ENCODE results near the gene CROCC2. TPM values are rescaled to one million over a fixed set of nuclear protein-coding genes. Genes with fewer than 3 reads are reported as not detected.

The CROCC2 gene
- total and polyA plus RNA-seq, 12 donors: 0.07 to 0.65 (median 0.28) TPM; not detected in 6

GRCh38 chr2:240952496-240953246 lies 46.5 kb downstream of the CROCC2 start:
- WGBS, 4 donors: 86 to 89% (median 87%) methylated on average over 14 of the region's 14 CpGs
- TF ChIP-seq, protein P1, sequence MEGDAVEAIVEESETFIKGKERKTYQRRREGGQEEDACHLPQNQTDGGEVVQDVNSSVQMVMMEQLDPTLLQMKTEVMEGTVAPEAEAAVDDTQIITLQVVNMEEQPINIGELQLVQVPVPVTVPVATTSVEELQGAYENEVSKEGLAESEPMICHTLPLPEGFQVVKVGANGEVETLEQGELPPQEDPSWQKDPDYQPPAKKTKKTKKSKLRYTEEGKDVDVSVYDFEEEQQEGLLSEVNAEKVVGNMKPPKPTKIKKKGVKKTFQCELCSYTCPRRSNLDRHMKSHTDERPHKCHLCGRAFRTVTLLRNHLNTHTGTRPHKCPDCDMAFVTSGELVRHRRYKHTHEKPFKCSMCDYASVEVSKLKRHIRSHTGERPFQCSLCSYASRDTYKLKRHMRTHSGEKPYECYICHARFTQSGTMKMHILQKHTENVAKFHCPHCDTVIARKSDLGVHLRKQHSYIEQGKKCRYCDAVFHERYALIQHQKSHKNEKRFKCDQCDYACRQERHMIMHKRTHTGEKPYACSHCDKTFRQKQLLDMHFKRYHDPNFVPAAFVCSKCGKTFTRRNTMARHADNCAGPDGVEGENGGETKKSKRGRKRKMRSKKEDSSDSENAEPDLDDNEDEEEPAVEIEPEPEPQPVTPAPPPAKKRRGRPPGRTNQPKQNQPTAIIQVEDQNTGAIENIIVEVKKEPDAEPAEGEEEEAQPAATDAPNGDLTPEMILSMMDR (IDR thresholded peaks at IDR 0.05): no peak
- no peak for TF ChIP-seq POLR2A (IDR thresholded peaks at IDR 0.05)
- H3K27me3 ChIP-seq: no peaks in the 10 kb centered on the region
- peaks cover 0 to under 1% of the 10 kb centered on the region in 2 donors for H3K4me1 ChIP-seq (replicated peaks in 1 of 2)
- intact Hi-C loops (cut with DNase I): no loop called here
- no peaks in the 10 kb centered on the region for H3K36me3 ChIP-seq (replicated peaks in 1 of 2)
- no peak overlapping the region for H3K27ac ChIP-seq
- H3K4me3 ChIP-seq: no peak overlapping the region
- no peaks in the 10 kb centered on the region for H3K9me3 ChIP-seq (replicated peaks in 1 of 3)
- DNase-seq: peak in 3 of 7 donors; percentile 9 to 33 (median 14)

DNA sequence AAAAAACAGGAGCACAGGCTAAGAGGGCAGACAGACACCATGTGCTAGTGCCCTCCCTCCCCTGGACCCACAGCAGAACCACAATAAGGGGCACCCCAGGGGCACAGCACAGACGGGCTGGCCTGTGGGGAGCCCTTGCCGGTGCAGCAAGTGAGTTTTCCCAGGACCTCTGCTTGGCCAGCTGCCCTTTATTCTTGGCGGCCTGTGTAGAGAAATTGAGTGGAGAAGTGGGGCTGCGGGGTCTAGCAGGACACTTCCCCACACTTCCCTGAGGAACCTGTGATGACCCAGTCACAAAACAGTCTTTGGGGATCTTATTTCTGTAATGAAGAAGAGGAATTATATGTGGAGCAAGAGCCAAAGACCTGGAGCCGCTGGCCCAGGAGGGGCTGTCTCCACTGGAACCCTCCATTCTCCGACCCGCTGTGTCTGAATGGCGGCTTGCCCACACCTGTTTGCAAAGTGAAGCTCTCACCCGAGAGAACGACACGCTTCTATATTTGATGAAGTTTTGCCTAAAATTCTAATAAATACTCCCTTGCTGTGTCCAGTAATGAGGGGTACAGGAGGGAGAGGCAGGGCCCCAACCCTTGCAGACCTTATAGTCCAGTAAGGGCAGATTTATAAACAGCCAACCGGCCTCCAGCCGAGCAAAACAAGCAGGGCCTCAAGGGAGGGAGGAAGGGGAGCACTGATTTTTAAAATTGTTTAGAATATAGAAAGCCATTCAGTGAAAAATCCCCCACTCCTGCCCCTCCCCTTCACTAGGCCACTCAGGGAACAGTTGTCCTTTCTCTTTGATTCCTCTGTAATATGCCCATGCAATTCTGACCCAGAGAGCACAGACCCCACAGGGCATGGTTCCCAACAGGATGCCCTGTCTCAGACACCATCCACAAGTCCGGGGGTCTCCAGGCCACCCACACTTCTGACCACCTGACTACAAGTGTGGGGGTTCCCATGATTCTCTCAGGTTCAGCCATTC lies 47.6 kb downstream of the CROCC2 start:
- intact Hi-C loops (cut with DNase I): no loop called here
- Histone ChIP-seq H3K9me3 (replicated peaks in 1 of 3) (no peaks in the 10 kb centered on the region), H3K4me3 (no peak overlapping the region), H3K36me3 (replicated peaks in 1 of 2) (no peaks in the 10 kb centered on the region), H3K27me3 (no peaks in the 10 kb centered on the region), H3K27ac (no peak overlapping the region), H3K4me1 (replicated peaks in 1 of 2) (peaks cover 0 to 8% of the 10 kb centered on the region in 2 donors)
- TF ChIP-seq, protein P1 (IDR thresholded peaks at IDR 0.05): no peak
- no peak for TF ChIP-seq POLR2A (IDR thresholded peaks at IDR 0.05)
- peak in 3 of 7 donors; percentile 5 to 37 (median 8) for DNase-seq
- 80 to 87% (median 85%) methylated on average over 12 to 14 of the region's 14 CpGs for WGBS, 4 donors

GRCh38 chr2:240954436-240955305 lies 48.5 kb downstream of the CROCC2 start:
- TF ChIP-seq, protein P1 (IDR thresholded peaks at IDR 0.05): no peak
- TF ChIP-seq POLR2A (IDR thresholded peaks at IDR 0.05): no peak
- Histone ChIP-seq H3K4me1 (replicated peaks in 1 of 2) (peaks cover 0 to 8% of the 10 kb centered on the region in 2 donors), H3K27ac (no peak overlapping the region), H3K27me3 (no peaks in the 10 kb centered on the region), H3K4me3 (no peak overlapping the region), H3K36me3 (replicated peaks in 1 of 2) (no peaks in the 10 kb centered on the region), H3K9me3 (replicated peaks in 1 of 3) (no peaks in the 10 kb centered on the region)
- WGBS, 4 donors: 72 to 77% (median 74%) methylated on average over 11 to 15 of the region's 15 CpGs
- intact Hi-C loops (cut with DNase I): no loop called here
- DNase-seq: peak in 3 of 7 donors; percentile 7 to 50 (median 11)
